Lower leg skin (tissue), 4 donors: Measurements from ENCODE around the gene CUL3. TPM values are rescaled to one million over a fixed set of nuclear protein-coding genes. Genes with fewer than 3 reads are reported as not detected.

ENCODE experiments used
- DNase-seq, 2 donors: peaks; one replicate each; pipeline ENCODE4 v3.0.0-alpha.2; 2019; ENCODE audit warnings: low spot score in 2 of 2
- H3K4me3 ChIP-seq: fragments of 200-600 bp; sonication (generic); 2 replicates; pipeline ENCODE4 v1.5.1; 2017; ENCODE audit warnings: mild to moderate bottlenecking, low read depth; ENCODE audit not compliant: poor library complexity, severe bottlenecking
- POLR2A ChIP-seq, 2 donors: fragments of 450-650 bp; IDR thresholded peaks; one replicate each; pipeline ENCODE4 v1.6.1; 2016 to 2017; ENCODE audit warnings: antibody characterized with exemption in 2 of 2, mild to moderate bottlenecking in 1 of 2, moderate library complexity in 1 of 2
- WGBS, 2 donors: methylation state at CpG; one replicate each; pipeline ENCODE4 v1.1.5; 2018; 5-methylcytosine and 5-hydroxymethylcytosine counted together
- intact Hi-C: fragments of 100-400 bp; cut with DNase I; formaldehyde crosslinking; loops from one replicate; pipeline ENCODE4 v1.15.0; 2023; ENCODE audit warnings: low total_unique reads
- total RNA-seq, 4 donors: library from RNA; depleted of rRNA; stranded (reverse); fragments of >200 nt; gene quantifications; one replicate each; pipeline ENCODE4 v1.1.0, GENCODE V29; 2016
- TF ChIP-seq, protein P1 (sequence below), 3 donors: fragments of 450-650 bp; IDR thresholded peaks; one replicate each; pipeline ENCODE4 v1.5.1; 2016; ENCODE audit warnings: antibody characterized with exemption in 3 of 3, mild to moderate bottlenecking in 3 of 3, moderate library complexity in 2 of 3

Gene CUL3
- total RNA-seq, 4 donors from 2014 or later = 66.0 to 105 (median 82.6) TPM

DNA sequence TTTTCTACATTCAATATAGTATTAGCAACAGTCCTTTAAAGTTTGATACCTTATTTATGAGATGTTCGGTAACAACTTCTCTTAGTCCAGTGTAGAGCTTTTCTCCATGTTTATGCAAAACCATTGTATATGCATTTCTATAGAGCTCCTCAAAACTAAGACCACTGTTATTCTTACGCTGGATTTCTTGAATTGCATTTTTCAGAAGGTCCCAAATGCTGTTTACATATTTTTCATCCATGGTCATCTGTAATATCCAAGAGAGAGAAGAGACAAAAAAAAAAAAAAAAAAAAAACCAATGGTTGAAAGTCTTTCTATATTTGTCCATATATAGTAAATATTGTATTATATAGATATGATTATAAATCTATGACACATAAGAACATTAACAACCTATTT lies 27.6 kb downstream of the CUL3 start:
- intact Hi-C loops = no loop called here
- WGBS, 2 donors = 98% methylated on average over 2 of the region's 2 CpGs
- TF ChIP-seq, protein P1, sequence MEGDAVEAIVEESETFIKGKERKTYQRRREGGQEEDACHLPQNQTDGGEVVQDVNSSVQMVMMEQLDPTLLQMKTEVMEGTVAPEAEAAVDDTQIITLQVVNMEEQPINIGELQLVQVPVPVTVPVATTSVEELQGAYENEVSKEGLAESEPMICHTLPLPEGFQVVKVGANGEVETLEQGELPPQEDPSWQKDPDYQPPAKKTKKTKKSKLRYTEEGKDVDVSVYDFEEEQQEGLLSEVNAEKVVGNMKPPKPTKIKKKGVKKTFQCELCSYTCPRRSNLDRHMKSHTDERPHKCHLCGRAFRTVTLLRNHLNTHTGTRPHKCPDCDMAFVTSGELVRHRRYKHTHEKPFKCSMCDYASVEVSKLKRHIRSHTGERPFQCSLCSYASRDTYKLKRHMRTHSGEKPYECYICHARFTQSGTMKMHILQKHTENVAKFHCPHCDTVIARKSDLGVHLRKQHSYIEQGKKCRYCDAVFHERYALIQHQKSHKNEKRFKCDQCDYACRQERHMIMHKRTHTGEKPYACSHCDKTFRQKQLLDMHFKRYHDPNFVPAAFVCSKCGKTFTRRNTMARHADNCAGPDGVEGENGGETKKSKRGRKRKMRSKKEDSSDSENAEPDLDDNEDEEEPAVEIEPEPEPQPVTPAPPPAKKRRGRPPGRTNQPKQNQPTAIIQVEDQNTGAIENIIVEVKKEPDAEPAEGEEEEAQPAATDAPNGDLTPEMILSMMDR (IDR thresholded peaks at IDR 0.05) = no peak
- no peak for TF ChIP-seq POLR2A (IDR thresholded peaks at IDR 0.05)
- no peak for DNase-seq
- no peak overlapping the region for H3K4me3 ChIP-seq

DNA sequence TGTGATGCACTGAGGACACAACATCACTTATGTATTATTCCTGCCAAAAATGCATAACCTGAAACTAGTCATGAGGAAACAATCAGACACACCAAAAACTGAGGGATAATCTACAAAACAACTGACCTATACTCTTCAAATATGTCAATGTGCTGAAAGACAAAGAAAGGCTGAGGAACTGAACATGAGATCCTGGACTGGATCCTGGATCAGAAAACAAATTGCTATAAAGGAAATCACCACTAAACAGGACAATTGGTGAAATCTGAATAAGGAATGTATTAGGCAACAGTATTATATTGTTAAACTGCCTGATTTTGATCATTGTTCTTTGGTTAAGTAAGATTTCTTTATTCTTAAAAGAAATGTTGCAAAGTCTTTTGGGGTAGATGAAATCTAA lies 28.8 kb downstream of the CUL3 start:
- H3K4me3 ChIP-seq = no peak overlapping the region
- TF ChIP-seq POLR2A (IDR thresholded peaks at IDR 0.05) = no peak
- TF ChIP-seq, protein P1 (IDR thresholded peaks at IDR 0.05) = no peak
- intact Hi-C loops = no loop called here
- no peak for DNase-seq

DNA sequence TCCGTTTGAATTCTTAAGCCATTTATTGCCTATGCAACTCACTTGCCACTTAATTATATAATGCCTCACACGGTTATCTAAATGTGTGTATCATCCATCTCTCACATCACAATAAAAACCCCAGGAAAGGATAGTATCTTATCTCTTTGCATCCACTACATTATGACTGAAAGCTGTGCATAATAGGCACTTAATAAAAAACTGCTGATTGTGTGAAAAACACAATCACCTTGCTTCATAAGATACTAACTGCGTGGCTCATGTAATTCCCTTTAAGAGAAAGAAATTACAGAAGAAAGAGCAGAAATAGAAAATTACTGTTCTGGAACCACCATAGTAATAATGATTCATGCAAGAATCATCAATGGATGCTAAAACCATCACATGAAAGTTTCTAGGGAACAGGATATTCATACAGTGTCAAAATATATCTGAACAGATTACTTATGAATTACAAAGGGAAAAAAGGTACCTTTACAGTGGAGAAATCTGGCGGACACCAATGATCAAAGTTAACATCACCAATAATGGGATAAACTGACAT lies 29.3 kb downstream of the CUL3 start:
- WGBS, 2 donors = 85 to 86% methylated on average over 4 of the region's 4 CpGs
- H3K4me3 ChIP-seq = no peak overlapping the region
- TF ChIP-seq POLR2A (IDR thresholded peaks at IDR 0.05) = no peak
- TF ChIP-seq, protein P1 (IDR thresholded peaks at IDR 0.05) = no peak
- DNase-seq = no peak
- intact Hi-C loops = no loop called here

DNA sequence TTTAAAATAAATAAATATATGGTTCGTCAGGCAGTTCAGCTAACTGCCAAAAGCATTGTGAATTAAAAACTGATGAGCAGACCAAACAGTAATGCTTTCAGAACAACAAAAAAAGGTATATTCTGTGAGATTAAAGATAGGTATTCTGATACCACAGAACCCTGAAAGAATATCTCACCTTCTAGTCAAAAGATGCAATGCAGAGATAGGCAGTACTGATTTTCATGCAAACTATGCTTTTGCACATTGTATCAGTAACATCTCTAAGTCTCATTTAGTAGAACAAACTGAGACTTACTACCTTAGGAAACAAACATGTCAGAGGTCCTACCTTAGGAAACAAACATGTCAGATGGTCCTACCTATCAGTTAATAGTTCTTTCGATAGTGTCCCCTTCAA lies 32.4 kb downstream of the CUL3 start:
- DNase-seq = no peak
- no peak for TF ChIP-seq POLR2A (IDR thresholded peaks at IDR 0.05)
- TF ChIP-seq, protein P1 (IDR thresholded peaks at IDR 0.05) = no peak
- no peak overlapping the region for H3K4me3 ChIP-seq
- intact Hi-C loops = no loop called here
- WGBS, 2 donors = 94 to 95% methylated on average over 2 of the region's 2 CpGs

DNA sequence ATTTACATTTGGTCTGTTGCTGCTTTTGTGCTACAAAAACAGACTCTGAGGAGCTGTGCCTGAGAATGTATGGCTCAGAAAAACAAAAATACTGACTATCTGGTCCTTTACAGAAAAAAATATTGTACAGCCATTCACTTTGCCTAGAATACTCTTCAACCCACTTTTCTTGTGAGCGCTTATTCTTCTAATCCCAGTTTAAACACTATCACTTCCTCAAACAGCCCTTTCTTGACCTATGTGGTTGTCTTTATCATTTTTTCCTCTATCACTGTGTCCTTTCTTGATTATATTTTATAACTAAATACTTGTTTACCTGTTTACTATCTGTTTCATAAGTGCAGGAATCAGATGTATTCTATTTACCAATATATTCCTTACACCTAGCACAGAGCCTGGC lies 33.5 kb downstream of the CUL3 start:
- WGBS, 2 donors = 100% methylated on average over 1 of the region's 1 CpG
- intact Hi-C loops = no loop called here
- no peak overlapping the region for H3K4me3 ChIP-seq
- TF ChIP-seq POLR2A (IDR thresholded peaks at IDR 0.05) = no peak
- TF ChIP-seq, protein P1 (IDR thresholded peaks at IDR 0.05) = no peak
- no peak for DNase-seq

DNA sequence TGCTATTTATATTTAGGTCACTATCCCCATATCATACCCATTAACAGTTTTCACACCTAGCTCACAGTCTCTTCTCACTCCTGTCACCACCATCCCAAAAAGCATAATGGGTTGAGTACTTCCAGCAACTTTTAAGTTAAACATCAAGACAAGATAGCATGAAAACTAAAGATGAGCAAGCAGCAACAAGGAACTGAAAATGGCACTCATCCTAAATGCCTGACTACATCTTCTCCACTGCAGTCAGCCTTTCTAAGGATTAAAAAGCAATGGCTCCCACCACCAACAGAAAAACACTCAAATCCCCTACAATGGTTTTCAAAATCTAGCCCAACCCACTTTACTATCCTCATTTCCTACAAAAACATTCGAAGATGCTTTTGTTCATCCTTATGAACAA lies 38.2 kb downstream of the CUL3 start:
- TF ChIP-seq, protein P1 (IDR thresholded peaks at IDR 0.05) = no peak
- TF ChIP-seq POLR2A (IDR thresholded peaks at IDR 0.05) = no peak
- intact Hi-C loops = no loop called here
- no peak overlapping the region for H3K4me3 ChIP-seq
- 98 to 100% methylated on average over 1 of the region's 1 CpG for WGBS, 2 donors
- DNase-seq = no peak
